ENCODE results near the gene SH2D6. TPM values are rescaled to one million over a fixed set of nuclear protein-coding genes. Genes with fewer than 3 reads are reported as not detected.

The SH2D6 gene
- total and polyA plus RNA-seq, 9 of the 15 experiments (the other 6 are each of a cell fraction or from before 2014, with no cell fraction given): 0.07 to 0.76 (median 0.33) TPM; not detected in 2

DNA sequence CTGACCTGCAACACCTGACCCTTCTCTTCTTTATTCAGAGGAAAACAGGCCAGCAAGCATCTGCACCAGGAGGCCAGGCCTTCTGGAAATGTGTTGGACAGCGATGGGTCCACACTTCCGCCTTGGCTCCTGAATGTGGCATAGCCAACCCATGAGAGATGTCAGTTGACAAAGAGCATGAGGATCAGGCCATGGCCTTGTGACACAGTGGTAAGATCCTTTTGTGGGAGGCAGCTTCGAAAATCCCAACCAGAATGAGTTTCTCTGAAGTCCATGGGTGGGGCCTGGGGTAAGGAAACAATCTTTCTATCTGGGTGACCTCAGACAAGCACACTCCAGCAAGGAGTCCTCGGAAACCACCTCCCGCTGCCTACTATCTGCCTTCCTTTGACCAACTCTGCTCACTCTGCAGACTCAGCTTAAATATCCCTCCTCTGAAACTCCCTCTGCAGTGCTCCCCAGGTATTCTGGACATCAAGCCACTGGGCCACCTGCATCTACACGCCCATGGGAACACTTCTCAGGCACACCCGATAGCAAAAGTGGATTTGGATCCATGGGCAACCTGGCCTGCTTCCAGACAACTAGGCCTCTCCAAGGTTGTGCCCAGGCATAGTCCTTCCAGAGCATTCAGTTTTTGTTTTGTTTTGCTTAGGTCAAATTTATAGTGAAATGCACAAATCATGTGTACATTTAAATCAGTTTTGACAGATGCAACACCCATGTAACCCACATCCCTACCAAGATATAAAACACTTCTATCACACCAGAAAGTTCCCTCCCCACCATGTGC is 3.6 kb upstream of the SH2D6 start (continued):
- TF ChIP-seq THAP12 (CRISPR knock-in tag; IDR thresholded peaks at IDR 0.05) (no peak), ZKSCAN3 (CRISPR knock-in tag; IDR thresholded peaks at IDR 0.05) (no peak), ZBTB8A (IDR thresholded peaks at IDR 0.05; ENCODE audit: partially characterized antibody) (no peak), HDAC1 (IDR thresholded peaks at IDR 0.05) (no peak), KLF1 (tag; IDR thresholded peaks at IDR 0.05) (no peak), ZNF445 (CRISPR knock-in tag; IDR thresholded peaks at IDR 0.05; ENCODE audit: low read depth) (no peak), ZC3H4 (CRISPR knock-in tag; IDR thresholded peaks at IDR 0.05; ENCODE audit: borderline replicate concordance) (no peak), DMBX1 (CRISPR knock-in tag; IDR thresholded peaks at IDR 0.05; ENCODE audit: borderline replicate concordance) (peak; percentile 69; the same call in 1 of the 2 replicates), RFX5 (IDR thresholded peaks at IDR 0.05; ENCODE audit: low read depth, low read length) (no peak), ARNT (IDR thresholded peaks at IDR 0.05) (0 out of 4 replicates have a peak, but pooled peaks of 1 of the 2 experiments have one; percentile 25), NKRF (IDR thresholded peaks at IDR 0.05; ENCODE audit: borderline replicate concordance) (no peak), ZNF644 (tag; IDR thresholded peaks at IDR 0.05; ENCODE audit: low read depth) (no peak), ZBED1 (IDR thresholded peaks at IDR 0.05) (no peak), DIDO1 (tag; IDR thresholded peaks at IDR 0.05; ENCODE audit: low read depth) (no peak), DPF2 (IDR thresholded peaks at IDR 0.05) (0 out of 2 replicates have a peak, but pooled peaks have one; percentile 33), CTCF (IDR thresholded peaks at IDR 0.05 in 2 of 3, conservative IDR thresholded peaks at IDR 0.05 in 1 of 3; ENCODE audit: insufficient read depth in 2 of 3, low read depth in 1 of 3, low read length in 3 of 3) (no peak), LARP7 (IDR thresholded peaks at IDR 0.05) (no peak)
- TF ChIP-seq, protein P1, sequence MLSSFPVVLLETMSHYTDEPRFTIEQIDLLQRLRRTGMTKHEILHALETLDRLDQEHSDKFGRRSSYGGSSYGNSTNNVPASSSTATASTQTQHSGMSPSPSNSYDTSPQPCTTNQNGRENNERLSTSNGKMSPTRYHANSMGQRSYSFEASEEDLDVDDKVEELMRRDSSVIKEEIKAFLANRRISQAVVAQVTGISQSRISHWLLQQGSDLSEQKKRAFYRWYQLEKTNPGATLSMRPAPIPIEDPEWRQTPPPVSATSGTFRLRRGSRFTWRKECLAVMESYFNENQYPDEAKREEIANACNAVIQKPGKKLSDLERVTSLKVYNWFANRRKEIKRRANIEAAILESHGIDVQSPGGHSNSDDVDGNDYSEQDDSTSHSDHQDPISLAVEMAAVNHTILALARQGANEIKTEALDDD (IDR thresholded peaks at IDR 0.05): peak; percentile 70
- TF ChIP-seq, protein P2, sequence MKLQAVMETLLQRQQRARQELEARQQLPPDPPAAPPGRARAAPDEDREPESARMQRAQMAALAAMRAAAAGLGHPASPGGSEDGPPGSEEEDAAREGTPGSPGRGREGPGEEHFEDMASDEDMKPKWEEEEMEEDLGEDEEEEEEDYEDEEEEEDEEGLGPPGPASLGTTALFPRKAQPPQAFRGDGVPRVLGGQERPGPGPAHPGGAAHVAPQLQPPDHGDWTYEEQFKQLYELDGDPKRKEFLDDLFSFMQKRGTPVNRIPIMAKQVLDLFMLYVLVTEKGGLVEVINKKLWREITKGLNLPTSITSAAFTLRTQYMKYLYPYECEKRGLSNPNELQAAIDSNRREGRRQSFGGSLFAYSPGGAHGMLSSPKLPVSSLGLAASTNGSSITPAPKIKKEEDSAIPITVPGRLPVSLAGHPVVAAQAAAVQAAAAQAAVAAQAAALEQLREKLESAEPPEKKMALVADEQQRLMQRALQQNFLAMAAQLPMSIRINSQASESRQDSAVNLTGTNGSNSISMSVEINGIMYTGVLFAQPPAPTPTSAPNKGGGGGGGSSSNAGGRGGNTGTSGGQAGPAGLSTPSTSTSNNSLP (IDR thresholded peaks at IDR 0.05; ENCODE audit: borderline replicate concordance, low read depth, low read length): no peak

Data from K562 (cell line).